Mucosa of stomach (tissue), 1 donor: ENCODE measurements around the gene ZMYND19.
"Not testable (repeated sequence)": the region's sequence is repeated elsewhere in the genome, so short reads cannot be mapped to it uniquely, and the experiment has no call there.

Source experiments
- H3K27me3 ChIP-seq: one replicate; pipeline ENCODE4 v1.7.0; 2013; ENCODE audit warnings: mild to moderate bottlenecking, low read length; ENCODE audit not compliant: control insufficient read depth, insufficient read depth
- H3K36me3 ChIP-seq: one replicate; pipeline ENCODE4 v1.7.0; 2013; ENCODE audit warnings: low read length; ENCODE audit not compliant: control insufficient read depth, insufficient read depth
- H3K4me1 ChIP-seq: one replicate; pipeline ENCODE4 v1.7.0; 2013; ENCODE audit warnings: mild to moderate bottlenecking, low read length; ENCODE audit not compliant: control insufficient read depth, insufficient read depth
- H3K4me3 ChIP-seq: one replicate; pipeline ENCODE4 v1.7.0; 2013; ENCODE audit warnings: low read length
- H3K9ac ChIP-seq: one replicate; pipeline ENCODE4 v1.7.0; 2013; ENCODE audit warnings: mild to moderate bottlenecking, low read length, moderate library complexity
- H3K9me3 ChIP-seq: one replicate; pipeline ENCODE4 v1.7.0; 2013; ENCODE audit warnings: mild to moderate bottlenecking, low read length, moderate library complexity; ENCODE audit not compliant: control insufficient read depth
- donor health status: Pancreatic carcinoma.

ZMYND19 gene

GRCh38 chr9:137580954-137581322, 9.4 kb downstream of the ZMYND19 start:
- Histone ChIP-seq H3K27me3 (no peaks in the 10 kb centered on the region), H3K4me3 (no peak overlapping the region), H3K9ac (no peak overlapping the region), H3K9me3 (no peaks in the 10 kb centered on the region), H3K4me1 (peaks cover 17% of the 10 kb centered on the region), H3K36me3 (no peaks in the 10 kb centered on the region)

- no peaks in the 10 kb centered on the region for H3K27me3 ChIP-seq
- no peak overlapping the region for H3K9ac ChIP-seq
- H3K4me3 ChIP-seq, result no peak overlapping the region
- H3K9me3 ChIP-seq, result no peaks in the 10 kb centered on the region
- no peaks in the 10 kb centered on the region for H3K36me3 ChIP-seq
- peaks cover 17% of the 10 kb centered on the region for H3K4me1 ChIP-seq
Measured at GRCh38 chr9:137580209-137580953, 9.9 kb downstream of the ZMYND19 start.

- Histone ChIP-seq H3K36me3 (no peaks in the 10 kb centered on the region), H3K9ac (peak overlapping the region; percentile 65), H3K4me3 (peak overlapping the region; percentile 80), H3K4me1 (peaks cover 17% of the 10 kb centered on the region), H3K9me3 (no peaks in the 10 kb centered on the region), H3K27me3 (no peaks in the 10 kb centered on the region)
Measured at GRCh38 chr9:137579259-137579604, 11.1 kb downstream of the ZMYND19 start.

DNA sequence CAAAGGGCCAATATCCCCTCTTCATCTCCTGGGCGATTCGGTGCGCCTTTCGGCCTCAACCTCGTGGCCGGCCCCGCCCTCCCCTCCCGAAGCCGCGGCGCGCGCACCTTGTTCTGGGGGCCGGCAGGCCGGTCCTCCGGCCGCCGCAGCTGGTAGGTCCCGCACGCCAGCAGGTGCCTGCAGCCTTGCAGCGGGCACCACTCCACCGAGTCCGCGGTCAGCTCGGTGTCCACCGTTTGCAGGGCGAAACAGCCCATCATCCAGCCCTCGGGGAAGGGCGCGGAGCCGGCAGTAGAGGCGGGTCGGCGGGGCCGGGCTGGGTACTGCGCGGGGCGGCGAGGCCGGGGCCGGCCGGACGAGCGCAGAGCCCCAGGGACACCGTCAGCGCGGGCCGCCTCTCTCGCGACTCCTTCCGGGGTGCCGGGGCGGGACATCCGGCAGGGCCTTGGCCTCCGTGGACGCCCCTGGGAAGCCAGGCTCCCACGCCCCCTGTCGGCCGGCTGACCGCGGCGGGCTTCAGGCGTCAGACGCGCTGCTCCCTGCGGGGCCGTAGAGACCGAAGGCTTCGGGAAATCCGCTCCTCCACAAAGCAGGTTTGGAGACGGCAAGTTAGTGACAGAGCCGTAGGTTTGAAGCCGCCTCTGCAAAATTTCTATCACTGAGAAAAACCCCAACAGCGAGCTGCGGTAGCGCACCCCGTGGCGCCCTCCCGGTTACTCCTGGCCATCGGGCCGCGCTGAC, 11.6 kb downstream of the ZMYND19 start, which contains the start of gene DPH7:
TSS of gene DPH7 (minus strand) at position 408 of the 741 bp plus-strand sequence. CDS start at position 260, 148 bp downstream.
- Histone ChIP-seq H3K9me3 (no peaks in the 10 kb centered on the region), H3K36me3 (no peaks in the 10 kb centered on the region), H3K4me1 (peaks cover 17% of the 10 kb centered on the region), H3K27me3 (no peaks in the 10 kb centered on the region), H3K4me3 (peak within 1 kb of the TSS; percentile 80), H3K9ac (peak within 1 kb of the TSS; percentile 65)

DNA sequence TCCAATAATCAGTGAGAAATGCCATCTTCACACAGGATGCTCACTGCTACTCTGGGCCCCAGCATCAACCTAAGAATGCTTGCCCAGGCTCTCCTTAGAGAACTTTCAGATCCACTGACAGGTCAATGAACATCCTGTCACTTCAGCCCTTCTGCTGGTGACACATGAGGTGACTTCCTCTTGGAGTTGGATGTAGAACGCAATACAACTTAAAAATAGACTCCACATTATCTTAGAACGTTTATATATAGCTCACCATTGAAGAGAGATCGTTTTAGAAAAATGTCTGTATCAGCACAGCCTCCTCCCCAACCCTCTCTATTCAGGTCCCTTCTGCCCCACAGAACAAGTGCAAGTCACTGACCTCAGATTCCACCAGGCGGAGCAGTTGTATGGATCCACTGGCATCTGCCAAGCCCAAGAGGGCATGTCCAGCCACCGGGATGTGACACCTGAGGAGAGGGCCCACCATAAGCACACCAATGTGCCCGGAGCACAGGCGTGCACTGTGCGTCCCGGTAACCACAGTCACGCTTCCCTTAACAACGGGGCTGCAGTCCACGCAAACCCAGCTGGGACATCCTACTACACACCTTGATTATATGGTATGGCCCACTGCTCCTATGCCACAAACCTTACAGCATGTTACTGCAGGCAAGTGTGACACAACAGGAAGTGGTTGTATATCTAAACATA, 14.4 kb downstream of the ZMYND19 start:
- H3K4me1 ChIP-seq, result peaks cover 17% of the 10 kb centered on the region
- no peaks in the 10 kb centered on the region for H3K36me3 ChIP-seq
- H3K9me3 ChIP-seq, result no peaks in the 10 kb centered on the region
- H3K9ac ChIP-seq, result no peak overlapping the region
- no peaks in the 10 kb centered on the region for H3K27me3 ChIP-seq
- no peak overlapping the region for H3K4me3 ChIP-seq

DNA sequence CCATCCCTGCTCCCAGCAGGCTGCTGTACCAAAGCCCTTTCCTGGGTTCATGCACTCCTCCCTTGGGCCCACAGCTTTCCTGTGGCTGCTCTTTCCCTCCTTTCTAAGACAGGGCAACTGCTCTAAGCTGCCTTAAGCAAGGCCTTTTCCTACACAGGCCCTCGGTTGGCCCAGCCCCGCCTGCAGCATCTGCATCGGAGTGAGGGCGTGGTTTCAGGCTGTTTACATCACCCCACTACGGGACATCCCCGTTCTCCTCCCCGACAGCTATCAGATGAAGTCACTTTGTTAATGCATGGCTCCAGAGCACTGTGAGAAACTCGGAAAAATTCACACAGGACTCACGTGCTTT, 15.0 kb downstream of the ZMYND19 start:
- H3K4me3 ChIP-seq, result no peak overlapping the region
- H3K9me3 ChIP-seq, result no peaks in the 10 kb centered on the region
- H3K27me3 ChIP-seq, result no peaks in the 10 kb centered on the region
- no peak overlapping the region for H3K9ac ChIP-seq
- H3K36me3 ChIP-seq, result no peaks in the 10 kb centered on the region
- H3K4me1 ChIP-seq, result peaks cover 17% of the 10 kb centered on the region

DNA sequence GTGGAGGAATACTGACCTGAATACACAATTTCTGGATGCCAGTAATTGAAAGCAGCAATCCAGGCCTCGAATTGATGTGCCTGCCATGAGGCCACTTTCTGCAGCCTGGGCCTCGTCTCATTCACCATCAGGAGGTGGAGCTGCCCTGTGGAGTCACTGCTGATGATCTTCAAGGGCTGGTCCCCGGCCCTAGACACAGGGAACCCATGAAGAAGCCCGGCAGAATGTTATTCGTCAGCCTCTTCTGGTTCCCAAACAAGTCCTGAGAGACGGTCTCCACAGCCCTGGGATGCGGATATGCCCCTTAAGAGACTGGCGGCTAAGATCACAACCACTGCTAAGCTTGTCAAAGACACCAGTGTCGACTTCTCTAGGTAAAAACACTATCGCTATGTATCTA, 16.1 kb downstream of the ZMYND19 start:
- peaks cover 15% of the 10 kb centered on the region for H3K4me1 ChIP-seq
- no peak overlapping the region for H3K4me3 ChIP-seq
- H3K36me3 ChIP-seq, result no peaks in the 10 kb centered on the region
- H3K27me3 ChIP-seq, result no peaks in the 10 kb centered on the region
- H3K9ac ChIP-seq, result no peak overlapping the region
- no peaks in the 10 kb centered on the region for H3K9me3 ChIP-seq

- H3K4me3 ChIP-seq, result no peak overlapping the region
- H3K27me3 ChIP-seq, result no peaks in the 10 kb centered on the region
- H3K9ac ChIP-seq, result no peak overlapping the region
- H3K9me3 ChIP-seq, result no peaks in the 10 kb centered on the region
- no peaks in the 10 kb centered on the region for H3K36me3 ChIP-seq
- no peaks in the 10 kb centered on the region for H3K4me1 ChIP-seq
Measured at GRCh38 chr9:137570566-137570965, 19.7 kb downstream of the ZMYND19 start.

- H3K4me1 ChIP-seq, result no peaks in the 10 kb centered on the region
- H3K9me3 ChIP-seq, result no peaks in the 10 kb centered on the region
- H3K9ac ChIP-seq, result no peak overlapping the region
- H3K27me3 ChIP-seq, result no peaks in the 10 kb centered on the region
- no peaks in the 10 kb centered on the region for H3K36me3 ChIP-seq
- H3K4me3 ChIP-seq, result no peak overlapping the region
Measured at GRCh38 chr9:137569609-137570203, 20.6 kb downstream of the ZMYND19 start.

GRCh38 chr9:137568445-137568844, 21.9 kb downstream of the ZMYND19 start:
- H3K36me3 ChIP-seq, H3K9me3 ChIP-seq, H3K4me3 ChIP-seq, H3K9ac ChIP-seq, H3K27me3 ChIP-seq, H3K4me1 ChIP-seq: not testable (repeated sequence)

- Histone ChIP-seq H3K9me3 (no peaks in the 10 kb centered on the region), H3K9ac (no peak overlapping the region), H3K27me3 (no peaks in the 10 kb centered on the region), H3K36me3 (no peaks in the 10 kb centered on the region), H3K4me3 (no peak overlapping the region), H3K4me1 (no peaks in the 10 kb centered on the region)
Measured at GRCh38 chr9:137564817-137565411, 25.4 kb downstream of the ZMYND19 start.
